H1 (cell line): ENCODE results near the gene ADARB2. TPM values are rescaled to one million over a fixed set of nuclear protein-coding genes. Genes with fewer than 3 reads are reported as not detected.

Experiments used
- CTCF ChIA-PET: fragments of 300-600 bp; sonication (Branson Sonifier 250); formaldehyde crosslinking; loops from one replicate; lab custom pipeline; 2021; ENCODE audit not compliant: partially characterized antibody; lab: Charles Lee
- POLR2A ChIA-PET: fragments of 300-600 bp; sonication (Branson Sonifier 250); formaldehyde crosslinking; loops from one replicate; lab custom pipeline; 2021; ENCODE audit warnings: inconsistent platforms; ENCODE audit not compliant: partially characterized antibody; lab: Charles Lee
- DNase-seq, 2 experiments: peaks; one replicate each; pipeline versions ENCODE4 v3.0.0 to v3.0.0-alpha.2; 2010 to 2022; ENCODE audit warnings: low spot score in 2 of 2, low read depth in 1 of 2, mixed read lengths in 1 of 2
- FAIRE-seq: peaks from 2 replicates; lab custom pipeline; 2011; peaks lifted over from hg19 to GRCh38; lab: Jason Lieb, UNC
- H2AFZ ChIP-seq: 2 replicates; pipeline ENCODE4 v1.8.1; 2012; ENCODE audit warnings: low read length, inconsistent platforms
- H2AK5ac ChIP-seq: 2 replicates; pipeline ENCODE4 v1.6.1; 2013; ENCODE audit warnings: low read depth, low read length
- H2BK120ac ChIP-seq: replicated peaks from 2 replicates; pipeline ENCODE3; 2013; ENCODE audit warnings: low read depth, low read length, inconsistent platforms
- H2BK12ac ChIP-seq: 2 replicates; pipeline ENCODE4 v1.6.1; 2013; ENCODE audit warnings: low read depth, low read length
- H2BK15ac ChIP-seq: 2 replicates; pipeline ENCODE4 v1.6.1; 2013; ENCODE audit warnings: low read length
- H2BK20ac ChIP-seq: 2 replicates; pipeline ENCODE4 v1.6.1; 2013; ENCODE audit warnings: low read length
- H2BK5ac ChIP-seq: 2 replicates; pipeline ENCODE4 v1.6.1; 2013; ENCODE audit warnings: low read depth, low read length
- H3K14ac ChIP-seq: 2 replicates; pipeline ENCODE4 v1.6.1; 2013; ENCODE audit warnings: inconsistent platforms; ENCODE audit not compliant: insufficient read length
- H3K18ac ChIP-seq: 2 replicates; pipeline ENCODE4 v1.6.1; 2013; ENCODE audit warnings: low read length; ENCODE audit errors: extremely low read depth
- H3K23ac ChIP-seq: 2 replicates; pipeline ENCODE4 v1.6.1; 2013; ENCODE audit warnings: inconsistent platforms; ENCODE audit not compliant: insufficient read length
- H3K23me2 ChIP-seq: 2 replicates; pipeline ENCODE4 v1.6.1; 2013; ENCODE audit warnings: low read depth, low read length
- H3K27ac ChIP-seq: 2 replicates; pipeline ENCODE4 v1.6.1; 2011; ENCODE audit warnings: low read depth, low read length, inconsistent platforms
- H3K27me3 ChIP-seq, 4 experiments: replicated peaks in 1 of 4; 1 replicate in 1 of 4; 2 replicates in 3 of 4; pipeline versions ENCODE4 v1.6.1 to v1.8.1; 2011 to 2013; ENCODE audit warnings: low read length in 3 of 4, mild to moderate bottlenecking in 3 of 4, inconsistent platforms in 2 of 4, mixed read lengths in 2 of 4, moderate library complexity in 1 of 4; ENCODE audit not compliant: control insufficient read depth in 3 of 4, insufficient read depth in 3 of 4; ENCODE audit errors: extremely low read depth in 1 of 4
- H3K36me3 ChIP-seq, 4 experiments: 2 replicates each; pipeline versions ENCODE4 v1.6.1 to v1.8.1; 2011 to 2013; ENCODE audit warnings: mild to moderate bottlenecking in 4 of 4, low read length in 3 of 4, moderate library complexity in 2 of 4, control low read depth in 1 of 4, inconsistent platforms in 1 of 4; ENCODE audit not compliant: insufficient read depth in 4 of 4, control insufficient read depth in 2 of 4
- H3K4ac ChIP-seq: replicated peaks from 2 replicates; pipeline ENCODE3; 2013; ENCODE audit warnings: low read length, low read depth, mixed read lengths, inconsistent platforms; ENCODE audit not compliant: insufficient read length
- H3K4me1 ChIP-seq, 4 experiments: replicated peaks in 1 of 4; 1 replicate in 1 of 4; 2 replicates in 3 of 4; pipeline versions ENCODE4 v1.6.1 to v1.8.1; 2011 to 2013; ENCODE audit warnings: low read length in 3 of 4, inconsistent platforms in 2 of 4, mixed read lengths in 1 of 4; ENCODE audit not compliant: insufficient read depth in 4 of 4, control insufficient read depth in 3 of 4
- H3K4me2 ChIP-seq, 2 experiments: 2 replicates each; pipeline versions ENCODE4 v1.6.1 to v1.8.1; 2011 to 2013; ENCODE audit warnings: low read depth in 2 of 2, low read length in 2 of 2, control low read depth in 1 of 2, inconsistent platforms in 1 of 2, mild to moderate bottlenecking in 1 of 2; ENCODE audit not compliant: insufficient read depth in 1 of 2
- H3K4me3 ChIP-seq, 4 experiments: fragments of 200-600, 300-600 bp in 1 of 4; sonication (generic), shearing (Covaris generic), sonication (Bioruptor Twin) in 1 of 4; 2 replicates each; pipeline versions ENCODE4 v1.5.1 to v1.8.1; 2011 to 2016; ENCODE audit warnings: low read length in 4 of 4, low read depth in 3 of 4, control low read depth in 2 of 4, inconsistent platforms in 2 of 4, mild to moderate bottlenecking in 2 of 4, mixed read lengths in 1 of 4, moderate library complexity in 1 of 4; ENCODE audit not compliant: insufficient read depth in 2 of 4; ENCODE audit errors: extremely low read depth in 1 of 4
- H3K56ac ChIP-seq: replicated peaks from 2 replicates; pipeline ENCODE3; 2013; ENCODE audit warnings: low read depth, mild to moderate bottlenecking, mixed read lengths, low read length, inconsistent platforms; ENCODE audit not compliant: insufficient read length
- H3K79me1 ChIP-seq: 2 replicates; pipeline ENCODE4 v1.6.1; 2013; ENCODE audit warnings: low read depth, low read length, control low read depth
- H3K79me2 ChIP-seq, 2 experiments: 2 replicates each; pipeline versions ENCODE4 v1.6.1 to v1.8.1; 2012 to 2013; ENCODE audit warnings: low read length in 2 of 2, mild to moderate bottlenecking in 2 of 2, inconsistent platforms in 1 of 2; ENCODE audit not compliant: insufficient read depth in 2 of 2, control insufficient read depth in 1 of 2
- H3K9ac ChIP-seq, 4 experiments: replicated peaks in 1 of 4; 1 replicate in 1 of 4; 2 replicates in 3 of 4; pipeline versions ENCODE4 v1.6.1 to v1.8.1; 2011 to 2013; ENCODE audit warnings: low read depth in 3 of 4, low read length in 3 of 4, control low read depth in 2 of 4, mild to moderate bottlenecking in 2 of 4, moderate library complexity in 2 of 4, inconsistent platforms in 1 of 4; ENCODE audit errors: extremely low read depth in 1 of 4
- H3K9me3 ChIP-seq, 2 experiments: 2 replicates each; pipeline versions ENCODE4 v1.6.1 to v1.8.1; 2012 to 2013; ENCODE audit warnings: mild to moderate bottlenecking in 2 of 2, moderate library complexity in 2 of 2, control low read depth in 1 of 2, inconsistent platforms in 1 of 2, low read depth in 1 of 2, low read length in 1 of 2, mixed read lengths in 1 of 2; ENCODE audit not compliant: insufficient read depth in 2 of 2
- H4K20me1 ChIP-seq, 2 experiments: replicated peaks in 1 of 2; 2 replicates each; pipeline versions ENCODE3 to v1.8.1; 2011 to 2013; ENCODE audit warnings: inconsistent platforms in 2 of 2, low read length in 2 of 2, mild to moderate bottlenecking in 1 of 2; ENCODE audit not compliant: insufficient read depth in 2 of 2, control insufficient read depth in 1 of 2
- H4K5ac ChIP-seq: 2 replicates; pipeline ENCODE4 v1.6.1; 2013; ENCODE audit warnings: low read length, low read depth, mixed read lengths, inconsistent platforms; ENCODE audit not compliant: insufficient read length
- H4K8ac ChIP-seq: 2 replicates; pipeline ENCODE4 v1.8.0; 2013; ENCODE audit warnings: mild to moderate bottlenecking, moderate library complexity, low read length, inconsistent platforms; ENCODE audit not compliant: insufficient read depth; ENCODE audit errors: extremely low read depth
- H4K91ac ChIP-seq: replicated peaks from 2 replicates; pipeline ENCODE3; 2013; ENCODE audit warnings: low read length, mixed read lengths, inconsistent platforms; ENCODE audit not compliant: insufficient read length
- ASH2L ChIP-seq: fragments of 200-600, 300-600 bp; sonication (generic); IDR thresholded peaks from one replicate; pipeline ENCODE4 v1.7.1; 2017; ENCODE audit warnings: low read length
- BRCA1 ChIP-seq: IDR thresholded peaks from 2 replicates; pipeline ENCODE4 v1.6.1; 2012; ENCODE audit warnings: low read depth, low read length, improper control_type of control experiment
- CBX5 ChIP-seq: fragments of 300-800, 300-1000 bp; sonication (generic); IDR thresholded peaks from 2 replicates; pipeline ENCODE4 v1.7.1; 2016; ENCODE audit warnings: antibody characterized with exemption, low read length, low read depth
- NANOG ChIP-seq: IDR thresholded peaks from 2 replicates; pipeline ENCODE4 v1.6.1; 2011; ENCODE audit warnings: low read length, low read depth, mild to moderate bottlenecking, inconsistent platforms; ENCODE audit not compliant: insufficient read depth, poor library complexity, severe bottlenecking
- POLR2A ChIP-seq, 2 experiments: IDR thresholded peaks; 1 replicate in 1 of 2; 2 replicates in 1 of 2; pipeline ENCODE4 v1.6.1; 2011; ENCODE audit warnings: low read depth in 2 of 2, low read length in 2 of 2, mild to moderate bottlenecking in 2 of 2; ENCODE audit errors: control extremely low read depth in 1 of 2
- POU5F1 ChIP-seq: IDR thresholded peaks from 2 replicates; pipeline ENCODE4 v1.6.1; 2011; ENCODE audit warnings: low read depth, mild to moderate bottlenecking, low read length, moderate library complexity
- RNF2 ChIP-seq: fragments of 200-900, 300-1000 bp; sonication (generic); IDR thresholded peaks from 2 replicates; pipeline ENCODE4 v1.7.1; 2016; ENCODE audit warnings: borderline replicate concordance, low read depth, mild to moderate bottlenecking, antibody characterized with exemption, low read length; ENCODE audit not compliant: poor library complexity, severe bottlenecking; ENCODE audit errors: missing control alignments
- SIN3A ChIP-seq, 2 experiments: IDR thresholded peaks in 1 of 2; conservative IDR thresholded peaks in 1 of 2; 2 replicates each; pipeline ENCODE4 v1.6.1; 2011 to 2012; ENCODE audit warnings: low read length in 2 of 2, improper control_type of control experiment in 1 of 2, low read depth in 1 of 2, mild to moderate bottlenecking in 1 of 2
- SP2 ChIP-seq: IDR thresholded peaks from 2 replicates; pipeline ENCODE4 v1.6.1; 2012; ENCODE audit warnings: mild to moderate bottlenecking, low read length, inconsistent platforms
- YY1 ChIP-seq: IDR thresholded peaks from 2 replicates; pipeline ENCODE4 v1.6.1; 2011; ENCODE audit warnings: low read depth, mild to moderate bottlenecking, low read length
- WGBS, 2 experiments: shearing (Covaris generic) in 1 of 2; methylation state at CpG; one replicate each; pipeline versions ENCODE4 v1.1.6 to v1.1.7; 2013 to 2015; ENCODE audit warnings: low lambda C conversion rate in 2 of 2, mixed read lengths in 2 of 2, inconsistent platforms in 1 of 2, low coverage in 1 of 2, missing lambda C conversion rate in 1 of 2; ENCODE audit not compliant: insufficient replicate concordance in 2 of 2, insufficient coverage in 1 of 2, insufficient read length in 1 of 2; ENCODE audit errors: extremely low coverage in 1 of 2, missing lambda C conversion rate in 1 of 2; 5-methylcytosine and 5-hydroxymethylcytosine counted together
- polyA plus RNA-seq, 7 experiments: library from polyadenylated mRNA; depleted of rRNA in 3 of 7; stranded (reverse) in 5 of 7; unstranded in 2 of 7; fragments of >200 nt in 5 of 7; fragments of 200-250 nt in 2 of 7; gene quantifications; 1 replicate in 5 of 7; 2 replicates in 1 of 7; 4 replicates in 1 of 7; pipeline versions ENCODE4 v1.2.1 to v1.2.3, GENCODE V29; 2011 to 2013; ENCODE audit warnings: missing spikeins in 2 of 7, mixed read lengths in 2 of 7
- total RNA-seq: library from RNA; stranded (reverse); fragmentation: NEBNext Ultra II Directional; extraction: Animal tissue kit (Norgen Biotek cat#: 25700); gene quantifications from 2 replicates; pipeline ENCODE4 v1.2.1, GENCODE V29; 2021

Gene ADARB2
- total and polyA plus RNA-seq, 2 of the 8 experiments (the other 6 are each of a cell fraction or from before 2014, with no cell fraction given) = 2.2 to 2.8 TPM

- no peak overlapping the region for H2AK5ac ChIP-seq
- CTCF ChIA-PET = no interaction called here
- no peak overlapping the region for H3K18ac ChIP-seq
- H4K91ac ChIP-seq = no peak overlapping the region
- no peak overlapping the region for H2BK12ac ChIP-seq
- no peaks in the 10 kb centered on the region for H3K9me3 ChIP-seq
- WGBS, 2 experiments = 83% methylated on average over 13 of the region's 13 CpGs; no CpG with 5 or more reads in 1 of the 2 experiments
- no peak for DNase-seq
- peaks cover 2 to 3% of the 10 kb centered on the region in 2 experiments for H4K20me1 ChIP-seq
- POLR2A ChIA-PET = no interaction called here
- no peak overlapping the region for H3K23ac ChIP-seq
- H4K8ac ChIP-seq = no peak overlapping the region
- H3K56ac ChIP-seq = no peak overlapping the region
- H3K4me2 ChIP-seq = no peak overlapping the region
- TF ChIP-seq CBX5 = no peak
- TF ChIP-seq YY1 = no peak
- no peak for TF ChIP-seq POU5F1
- TF ChIP-seq ASH2L = no peak
- no peak for TF ChIP-seq SIN3A (conservative IDR thresholded peaks at IDR 0.05 in 1 of 2, IDR thresholded peaks at IDR 0.05 in 1 of 2; ENCODE audit: low read depth in 1 of 2, low read length in 2 of 2)
- no peak for TF ChIP-seq POLR2A (IDR thresholded peaks at IDR 0.05; ENCODE audit: control extremely low read depth in 1 of 2, low read depth in 2 of 2, low read length in 2 of 2)
- no peak for TF ChIP-seq BRCA1
- no peak for TF ChIP-seq SP2
- no peak for TF ChIP-seq NANOG
- TF ChIP-seq RNF2 = no peak
- peaks cover 0 to 3% (median 1%) of the 10 kb centered on the region in 4 experiments; a peak in 1 of 7 replicates for H3K4me1 ChIP-seq
- H2BK15ac ChIP-seq = no peak overlapping the region
- H3K36me3 ChIP-seq = no peaks in the 10 kb centered on the region
- H3K27ac ChIP-seq = no peak overlapping the region
- no peak overlapping the region for H2BK5ac ChIP-seq
- no peak overlapping the region for H3K9ac ChIP-seq
- H2AFZ ChIP-seq = no peak overlapping the region
- no peak overlapping the region for H3K4me3 ChIP-seq
- no peak overlapping the region for H4K5ac ChIP-seq
- no peaks in the 10 kb centered on the region for H3K79me1 ChIP-seq
- H3K27me3 ChIP-seq = peaks cover 0 to 2% (median 0%) of the 10 kb centered on the region in 4 experiments; a peak in 1 of 7 replicates
- H3K4ac ChIP-seq = no peak overlapping the region
- no peak for FAIRE-seq
- H3K23me2 ChIP-seq = no peaks in the 10 kb centered on the region
- H2BK20ac ChIP-seq = no peak overlapping the region
- H2BK120ac ChIP-seq = no peak overlapping the region
- H3K14ac ChIP-seq = no peak overlapping the region
- no peaks in the 10 kb centered on the region for H3K79me2 ChIP-seq
Observed at GRCh38 chr10:1557081-1557480, 180.2 kb downstream of the ADARB2 start.
